Activated CD8-positive, alpha-beta T cell treated with anti-CD3 and anti-CD28 coated beads, Interleukin-2, amount 10 ng/mL, durations not matched to agents 7 days and 5 days (primary cell): ENCODE results near the gene CAMSAP1. TPM values are rescaled to one million over a fixed set of nuclear protein-coding genes. Genes with fewer than 3 reads are reported as not detected.
A peak's percentile ranks its signal among the peaks of the same experiment; 100 is the strongest.

Source experiments
- ATAC-seq: fragments of 150-1000 bp; cut with Tn5 transposase; one replicate; pipeline ENCODE4 v1.10.0; 2021; ENCODE audit warnings: moderate library complexity
- CTCF ChIA-PET: fragments of 350-600 bp; sonication (Branson Sonifier 250); formaldehyde crosslinking; loops from one replicate; lab custom pipeline; 2021; ENCODE audit warnings: antibody characterized with exemption; lab: Charles Lee
- POLR2A ChIA-PET: fragments of 350-600 bp; sonication (Branson Sonifier 250); formaldehyde crosslinking; loops from one replicate; lab custom pipeline; 2021; ENCODE audit warnings: antibody characterized with exemption; lab: Charles Lee
- DNase-seq: peaks from one replicate; pipeline ENCODE4 v3.0.0-alpha.2; 2020
- H3K27ac Mint-ChIP-seq: one replicate; pipeline ENCODE4 v1.8.0; 2021; ENCODE audit warnings: mild to moderate bottlenecking, mixed read lengths
- H3K27me3 Mint-ChIP-seq: one replicate; pipeline ENCODE4 v1.8.0; 2021; ENCODE audit warnings: low read depth, mixed read lengths
- H3K36me3 Mint-ChIP-seq: one replicate; pipeline ENCODE4 v1.8.0; 2021; ENCODE audit warnings: low read depth, mixed read lengths
- H3K4me1 Mint-ChIP-seq: one replicate; pipeline ENCODE4 v1.8.0; 2021; ENCODE audit warnings: low read depth, mixed read lengths
- H3K4me3 Mint-ChIP-seq: one replicate; pipeline ENCODE4 v1.8.0; 2021; ENCODE audit warnings: mild to moderate bottlenecking, mixed read lengths
- H3K9me3 Mint-ChIP-seq: one replicate; pipeline ENCODE4 v1.8.0; 2022; ENCODE audit warnings: mixed read lengths; ENCODE audit not compliant: insufficient read depth
- total RNA-seq, 2 experiments: library from RNA; stranded (reverse); gene quantifications; one replicate each; pipeline ENCODE4 v1.2.3, GENCODE V29; 2021

CAMSAP1 gene
- total RNA-seq, 2 experiments from 2014 or later: 20.3 to 21.5 TPM

GRCh38 chr9:135932656-135933055, 25.3 kb upstream of the CAMSAP1 start:
- POLR2A ChIA-PET: no interaction called here
- Mint-ChIP-seq H3K27me3 (no peaks in the 10 kb centered on the region), H3K4me3 (no peak overlapping the region), H3K4me1 (peaks cover 4% of the 10 kb centered on the region), H3K27ac (no peak overlapping the region), H3K36me3 (peaks cover 47% of the 10 kb centered on the region), H3K9me3 (peaks cover 3% of the 10 kb centered on the region)
- ATAC-seq (no peak), DNase-seq (no peak)
- CTCF ChIA-PET: no interaction called here

- Mint-ChIP-seq H3K9me3 (peaks cover 3% of the 10 kb centered on the region), H3K4me3 (no peak overlapping the region), H3K4me1 (peaks cover 6% of the 10 kb centered on the region), H3K27me3 (no peaks in the 10 kb centered on the region), H3K36me3 (peaks cover 37% of the 10 kb centered on the region), H3K27ac (no peak overlapping the region)
- POLR2A ChIA-PET: no interaction called here
- DNase-seq (no peak), ATAC-seq (no peak)
- CTCF ChIA-PET: no interaction called here
Observed at GRCh38 chr9:135931349-135931820, 24.0 kb upstream of the CAMSAP1 start.

- Mint-ChIP-seq H3K4me3 (no peak overlapping the region), H3K4me1 (peaks cover 6% of the 10 kb centered on the region), H3K27me3 (no peaks in the 10 kb centered on the region), H3K27ac (no peak overlapping the region), H3K9me3 (no peaks in the 10 kb centered on the region), H3K36me3 (peaks cover 32% of the 10 kb centered on the region)
- DNase-seq (no peak), ATAC-seq (no peak)
- ChIA-PET CTCF (no interaction called here), POLR2A (no interaction called here)
Observed at GRCh38 chr9:135930446-135931345, 23.4 kb upstream of the CAMSAP1 start.

- POLR2A ChIA-PET: no interaction called here
- DNase-seq (no peak), ATAC-seq (no peak)
- Mint-ChIP-seq H3K4me3 (no peak overlapping the region), H3K27ac (no peak overlapping the region), H3K4me1 (peaks cover 6% of the 10 kb centered on the region), H3K36me3 (peaks cover 24% of the 10 kb centered on the region), H3K9me3 (no peaks in the 10 kb centered on the region), H3K27me3 (no peaks in the 10 kb centered on the region)
- CTCF ChIA-PET: no interaction called here
Observed at GRCh38 chr9:135929656-135930445, 22.5 kb upstream of the CAMSAP1 start.

- H3K4me1 Mint-ChIP-seq: peaks cover 6% of the 10 kb centered on the region
- no peaks in the 10 kb centered on the region for H3K9me3 Mint-ChIP-seq
- ATAC-seq (no peak), DNase-seq (no peak)
- no peak overlapping the region for H3K4me3 Mint-ChIP-seq
- POLR2A ChIA-PET: no interaction called here
- no peak overlapping the region for H3K27ac Mint-ChIP-seq
- CTCF ChIA-PET: no interaction called here
- H3K27me3 Mint-ChIP-seq: no peaks in the 10 kb centered on the region
- peaks cover 21% of the 10 kb centered on the region for H3K36me3 Mint-ChIP-seq
Observed at GRCh38 chr9:135928731-135929655, 21.6 kb upstream of the CAMSAP1 start.

- H3K27me3 Mint-ChIP-seq: no peaks in the 10 kb centered on the region
- ChIA-PET POLR2A (no interaction called here), CTCF (no interaction called here)
- no peak overlapping the region for H3K4me3 Mint-ChIP-seq
- ATAC-seq (no peak), DNase-seq (no peak)
- H3K27ac Mint-ChIP-seq: no peak overlapping the region
- H3K9me3 Mint-ChIP-seq: no peaks in the 10 kb centered on the region
- H3K36me3 Mint-ChIP-seq: peaks cover 15% of the 10 kb centered on the region
- H3K4me1 Mint-ChIP-seq: peaks cover 6% of the 10 kb centered on the region
Observed at GRCh38 chr9:135928074-135928730, 20.9 kb upstream of the CAMSAP1 start.

- peaks cover 6% of the 10 kb centered on the region for H3K4me1 Mint-ChIP-seq
- no peak for DNase-seq
- no peaks in the 10 kb centered on the region for H3K27me3 Mint-ChIP-seq
- POLR2A ChIA-PET: no interaction called here
- H3K27ac Mint-ChIP-seq: no peak overlapping the region
- ATAC-seq: no peak
- H3K9me3 Mint-ChIP-seq: no peaks in the 10 kb centered on the region
- peaks cover 11% of the 10 kb centered on the region for H3K36me3 Mint-ChIP-seq
- CTCF ChIA-PET: no interaction called here
- H3K4me3 Mint-ChIP-seq: no peak overlapping the region
Observed at GRCh38 chr9:135927195-135928013, 20.1 kb upstream of the CAMSAP1 start.

- CTCF ChIA-PET: no interaction called here
- peaks cover 8% of the 10 kb centered on the region for H3K36me3 Mint-ChIP-seq
- H3K4me1 Mint-ChIP-seq: peaks cover 6% of the 10 kb centered on the region
- no peaks in the 10 kb centered on the region for H3K27me3 Mint-ChIP-seq
- DNase-seq (peak; percentile 42), ATAC-seq (peak; percentile 31)
- POLR2A ChIA-PET: no interaction called here
- H3K9me3 Mint-ChIP-seq: no peaks in the 10 kb centered on the region
- H3K27ac Mint-ChIP-seq: no peak overlapping the region
- H3K4me3 Mint-ChIP-seq: no peak overlapping the region
Observed at GRCh38 chr9:135926402-135927194, 19.3 kb upstream of the CAMSAP1 start.

GRCh38 chr9:135925496-135926133, 18.3 kb upstream of the CAMSAP1 start:
- ChIA-PET POLR2A (no interaction called here), CTCF (interaction anchor here (1.0 kb wide), 2 partner anchors 36 to 50 kb away, joined by 3 to 4 read pairs; partner anchors contain the start of gene UBAC1)
- H3K4me1 Mint-ChIP-seq: peaks cover 6% of the 10 kb centered on the region
- no peaks in the 10 kb centered on the region for H3K9me3 Mint-ChIP-seq
- no peaks in the 10 kb centered on the region for H3K27me3 Mint-ChIP-seq
- no peak for ATAC-seq
- no peak overlapping the region for H3K27ac Mint-ChIP-seq
- no peaks in the 10 kb centered on the region for H3K36me3 Mint-ChIP-seq
- DNase-seq: no peak
- H3K4me3 Mint-ChIP-seq: no peak overlapping the region
